WTC11 (cell line): ENCODE measurements around the gene MCUB. TPM values are rescaled to one million over a fixed set of nuclear protein-coding genes. Genes with fewer than 3 reads are reported as not detected.

ENCODE experiments used
- ATAC-seq: fragments of 200-7000 bp; cut with Tn5 transposase; 2 replicates; pipeline ENCODE4 v1.10.0; 2021; ENCODE audit warnings: mild to moderate bottlenecking, moderate library complexity
- CTCF ChIA-PET: fragments of 300-600 bp; sonication (Branson Sonifier 250); formaldehyde crosslinking; loops from one replicate; lab custom pipeline; 2021; ENCODE audit warnings: antibody characterized with exemption; lab: Charles Lee
- POLR2A ChIA-PET: fragments of 350-600 bp; sonication (Branson Sonifier 250); formaldehyde crosslinking; loops from one replicate; lab custom pipeline; 2021; ENCODE audit warnings: antibody characterized with exemption; lab: Charles Lee
- DNase-seq: peaks from one replicate; pipeline ENCODE4 v3.0.0; 2021; ENCODE audit warnings: low spot score
- H3K27ac Mint-ChIP-seq: 2 replicates; pipeline ENCODE4 v1.8.0; 2021; ENCODE audit warnings: mixed read lengths
- H3K27me3 Mint-ChIP-seq: 2 replicates; pipeline ENCODE4 v1.8.0; 2021; ENCODE audit warnings: low read depth, mild to moderate bottlenecking, moderate library complexity, mixed read lengths
- H3K36me3 Mint-ChIP-seq: 2 replicates; pipeline ENCODE4 v1.8.0; 2021; ENCODE audit warnings: mixed read lengths
- H3K4me1 Mint-ChIP-seq: 2 replicates; pipeline ENCODE4 v1.8.0; 2022; ENCODE audit warnings: mixed read lengths
- H3K4me3 Mint-ChIP-seq: 2 replicates; pipeline ENCODE4 v1.8.0; 2021; ENCODE audit warnings: mild to moderate bottlenecking, moderate library complexity, mixed read lengths
- H3K9me3 Mint-ChIP-seq: 2 replicates; pipeline ENCODE4 v1.8.0; 2021; ENCODE audit warnings: mixed read lengths
- AFF4 ChIP-seq: sonication (generic); formaldehyde crosslinking; IDR thresholded peaks from 2 replicates; pipeline ENCODE4 v1.8.1; 2023; ENCODE audit warnings: mild to moderate bottlenecking, missing genetic modification reagents, borderline replicate concordance
- ARID4B ChIP-seq: sonication (generic); formaldehyde crosslinking; IDR thresholded peaks from 2 replicates; pipeline ENCODE4 v1.8.0; 2023; ENCODE audit warnings: missing genetic modification reagents, mild to moderate bottlenecking, borderline replicate concordance
- FOXP4 ChIP-seq: sonication (generic); formaldehyde crosslinking; IDR thresholded peaks from 2 replicates; pipeline ENCODE4 v1.8.0; 2022; ENCODE audit warnings: mild to moderate bottlenecking, missing genetic modification reagents
- GABPB1 ChIP-seq: sonication (generic); formaldehyde crosslinking; IDR thresholded peaks from 2 replicates; pipeline ENCODE4 v1.8.1; 2023; ENCODE audit warnings: mild to moderate bottlenecking, missing genetic modification reagents
- GTF2I ChIP-seq: fragments of 250-450 bp; sonication (Bioruptor Pico); conservative IDR thresholded peaks from 2 replicates; pipeline ENCODE4 v1.4.0; 2021; ENCODE audit warnings: mild to moderate bottlenecking
- MAX ChIP-seq: sonication (generic); formaldehyde crosslinking; IDR thresholded peaks from 2 replicates; pipeline ENCODE4 v1.8.0; 2022; ENCODE audit warnings: mild to moderate bottlenecking, missing genetic modification reagents
- NR3C1 ChIP-seq: sonication (generic); formaldehyde crosslinking; conservative IDR thresholded peaks from 2 replicates; pipeline ENCODE4 v1.8.1; 2023; ENCODE audit warnings: low read depth, mild to moderate bottlenecking, missing genetic modification reagents
- PRRX2 ChIP-seq: fragments of 250-450 bp; sonication (Bioruptor Pico); IDR thresholded peaks from 2 replicates; pipeline ENCODE4 v1.8.0; 2021; ENCODE audit warnings: mild to moderate bottlenecking
- RELA ChIP-seq: sonication (generic); formaldehyde crosslinking; IDR thresholded peaks from 2 replicates; pipeline ENCODE4 v1.8.1; 2022; ENCODE audit warnings: missing genetic modification reagents, mild to moderate bottlenecking, borderline replicate concordance
- RORB ChIP-seq: fragments of 250-450 bp; sonication (Bioruptor Pico); IDR thresholded peaks from 2 replicates; pipeline ENCODE4 v1.9.0; 2021; ENCODE audit warnings: mild to moderate bottlenecking
- STAT6 ChIP-seq: sonication (generic); formaldehyde crosslinking; conservative IDR thresholded peaks from 2 replicates; pipeline ENCODE4 v1.8.1; 2023; ENCODE audit warnings: mild to moderate bottlenecking, low read depth, missing genetic modification reagents, moderate library complexity
- TEAD4 ChIP-seq: sonication (generic); formaldehyde crosslinking; IDR thresholded peaks from 2 replicates; pipeline ENCODE4 v1.8.0; 2022; ENCODE audit warnings: mild to moderate bottlenecking, missing genetic modification reagents
- ZBTB21 ChIP-seq: sonication (generic); formaldehyde crosslinking; IDR thresholded peaks from 2 replicates; pipeline ENCODE4 v1.8.1; 2023; ENCODE audit warnings: mild to moderate bottlenecking, missing genetic modification reagents, borderline replicate concordance
- ZNF232 ChIP-seq: sonication (generic); formaldehyde crosslinking; IDR thresholded peaks from 2 replicates; pipeline ENCODE4 v1.8.0; 2022; ENCODE audit warnings: mild to moderate bottlenecking, missing genetic modification reagents
- ZNF532 ChIP-seq: fragments of 250-450 bp; sonication (Bioruptor Pico); IDR thresholded peaks from 2 replicates; pipeline ENCODE4 v1.9.0; 2021; ENCODE audit warnings: mild to moderate bottlenecking, borderline replicate concordance
- total RNA-seq: library from RNA; stranded (reverse); gene quantifications from 3 replicates; pipeline ENCODE4 v1.2.3, GENCODE V29; 2021

The MCUB gene
- total RNA-seq, 1 experiment from 2014 or later: 26.8 TPM

- TF ChIP-seq AFF4 (no peak), PRRX2 (CRISPR knock-in tag) (no peak), ARID4B (CRISPR knock-in tag) (no peak), RORB (CRISPR knock-in tag) (no peak), ZBTB21 (no peak), STAT6 (CRISPR knock-in tag) (no peak), ZNF232 (CRISPR knock-in tag) (no peak), NR3C1 (no peak), MAX (CRISPR knock-in tag) (no peak), GTF2I (no peak)
These were observed 112.3 kb downstream of the MCUB start (continued) for GRCh38 chr4:109672169-109672930.

GRCh38 chr4:109673303-109673702 is 113.3 kb downstream of the MCUB start:
- ATAC-seq: no peak
- no peak for TF ChIP-seq GABPB1 (CRISPR knock-in tag)
- TF ChIP-seq PRRX2 (CRISPR knock-in tag): no peak
- no peak for TF ChIP-seq ZNF532 (CRISPR knock-in tag)
- TF ChIP-seq FOXP4 (CRISPR knock-in tag): no peak
- TF ChIP-seq TEAD4 (CRISPR knock-in tag): no peak
- TF ChIP-seq RELA (CRISPR knock-in tag): no peak
- Mint-ChIP-seq H3K27me3 (no peaks in the 10 kb centered on the region; the same call in 1 of the 2 replicates), H3K27ac (no peak overlapping the region), H3K36me3 (peaks cover 21% of the 10 kb centered on the region), H3K9me3 (peaks cover 27% of the 10 kb centered on the region), H3K4me3 (no peak overlapping the region), H3K4me1 (peaks cover 14% of the 10 kb centered on the region)
- CTCF ChIA-PET: no interaction called here
- POLR2A ChIA-PET: no interaction called here
- DNase-seq: no peak
